ENCODE measurements around the gene COA3.

The COA3 gene

DNA sequence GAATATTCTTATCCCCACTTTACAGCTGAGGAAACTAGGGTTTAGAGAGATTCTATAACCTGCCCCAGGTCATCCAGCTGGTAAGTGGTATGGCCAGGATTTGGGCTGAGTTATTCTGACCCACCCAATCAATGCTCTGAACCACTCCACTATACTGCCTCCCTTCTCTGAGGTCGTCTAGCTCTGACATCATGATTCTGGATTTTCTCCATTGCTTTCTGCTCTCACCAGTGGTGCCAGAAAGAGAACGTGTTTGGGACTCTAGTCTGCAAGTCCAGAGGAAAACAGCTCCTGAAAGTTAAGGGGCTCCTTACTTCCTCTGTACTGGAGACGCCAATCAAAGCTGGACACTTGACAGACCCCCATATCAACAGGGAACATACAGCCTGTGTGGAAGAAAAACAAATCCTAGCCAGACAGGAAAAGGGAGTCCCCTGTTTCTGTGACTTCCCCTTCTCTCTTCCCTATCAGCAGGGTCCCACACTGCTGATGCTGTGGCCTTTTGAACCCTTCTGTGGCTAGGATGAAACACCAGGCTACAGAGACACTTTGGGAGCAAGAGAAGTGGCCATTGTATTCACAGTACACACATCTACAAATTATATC is 47.7 kb downstream of the COA3 start:
- no peak for DNase-seq (ENCODE audit: low spot score)

DNA sequence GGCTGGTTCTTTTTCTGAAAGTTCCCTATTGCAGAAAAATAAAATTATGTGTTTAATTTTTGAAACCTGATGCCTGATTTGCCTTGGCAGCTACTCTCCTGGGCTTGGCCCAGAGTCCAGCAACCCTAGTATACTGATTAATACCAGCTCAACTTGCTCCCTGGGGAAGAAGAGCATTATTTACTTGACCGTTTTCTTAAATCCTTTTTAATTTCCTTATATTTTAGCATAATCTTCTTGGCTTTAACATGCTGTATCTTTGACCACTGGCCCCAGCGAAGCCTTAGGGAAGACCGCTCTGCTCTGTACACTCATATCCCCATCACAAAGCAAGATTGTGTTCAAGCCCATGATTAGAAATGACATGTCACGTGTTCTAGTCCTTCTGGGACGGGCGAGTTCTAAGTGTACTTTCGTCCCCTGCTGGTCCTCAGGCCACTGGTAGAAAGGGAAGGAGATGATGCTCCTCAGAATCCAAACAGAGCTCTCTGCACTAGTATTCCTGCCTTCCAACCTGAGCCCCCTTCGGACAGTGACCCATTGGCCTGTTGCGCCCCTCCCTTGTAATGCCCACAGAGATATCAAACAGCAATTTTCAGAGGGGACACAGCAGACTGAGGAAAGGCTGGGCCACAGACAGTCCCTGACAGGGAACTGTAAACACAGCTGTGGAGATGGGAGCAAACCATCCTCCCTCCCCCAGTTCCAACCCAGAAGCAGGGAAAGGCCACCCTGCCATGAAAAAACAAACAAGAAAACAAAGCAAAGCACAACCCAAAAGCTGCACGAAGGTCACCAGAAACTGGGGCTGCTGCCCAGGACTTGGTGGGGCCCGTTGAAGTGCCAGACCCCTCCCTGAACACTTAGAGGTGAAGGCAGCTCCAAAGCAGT is 49.4 kb downstream of the COA3 start:
- no peak for DNase-seq (ENCODE audit: low spot score)

DNA sequence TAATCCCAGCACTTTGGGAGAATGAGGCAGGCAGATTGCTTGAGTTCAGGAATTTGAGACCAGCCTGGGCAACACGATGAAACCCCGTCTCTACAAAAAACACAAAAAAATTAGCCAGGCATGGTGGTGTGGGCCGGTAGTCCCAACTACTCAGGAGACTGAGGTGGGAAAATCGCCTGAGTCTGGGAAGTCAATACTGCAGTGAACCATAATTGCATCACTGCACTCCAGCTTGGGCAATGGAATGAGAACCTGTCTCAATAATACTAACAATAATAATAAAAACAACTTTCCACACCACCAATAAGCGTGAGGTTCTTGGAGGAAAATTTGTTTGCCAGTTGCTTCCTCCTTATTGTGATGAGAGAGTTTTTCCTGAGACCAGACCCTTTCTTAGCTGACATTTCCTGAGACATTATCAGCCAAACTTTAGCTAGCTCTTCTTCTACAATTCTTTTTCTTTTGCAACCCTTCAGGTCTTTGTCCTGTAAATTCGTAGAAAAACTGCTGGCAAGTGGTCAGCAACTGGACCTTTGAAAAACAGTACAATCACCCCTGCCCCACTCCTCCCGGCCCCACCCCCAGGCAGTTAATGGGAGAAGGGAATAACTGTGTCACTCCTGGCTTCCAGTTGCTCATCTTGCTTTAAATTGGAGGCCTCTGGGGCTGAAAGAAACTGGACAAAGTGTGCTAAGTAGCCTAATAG is 50.1 kb downstream of the COA3 start:
- DNase-seq (ENCODE audit: low spot score): no peak
